Pulmonary artery endothelial cell (primary cell): Measurements from ENCODE around the gene MATN1. TPM values are rescaled to one million over a fixed set of nuclear protein-coding genes. Genes with fewer than 3 reads are reported as not detected.
"Not testable (repeated sequence)": the region's sequence is repeated elsewhere in the genome, so short reads cannot be mapped to it uniquely, and the experiment has no call there.

Source experiments
- DNase-seq: peaks from one replicate; pipeline ENCODE4 v3.0.0-alpha.2; 2011; ENCODE audit warnings: low read depth, low spot score
- total RNA-seq: library from RNA; depleted of rRNA; stranded (reverse); fragments of >200 nt; gene quantifications from 2 replicates; pipeline ENCODE4 v1.2.3, GENCODE V29; 2014

The MATN1 gene
- total RNA-seq = not detected in 2 replicates

DNA sequence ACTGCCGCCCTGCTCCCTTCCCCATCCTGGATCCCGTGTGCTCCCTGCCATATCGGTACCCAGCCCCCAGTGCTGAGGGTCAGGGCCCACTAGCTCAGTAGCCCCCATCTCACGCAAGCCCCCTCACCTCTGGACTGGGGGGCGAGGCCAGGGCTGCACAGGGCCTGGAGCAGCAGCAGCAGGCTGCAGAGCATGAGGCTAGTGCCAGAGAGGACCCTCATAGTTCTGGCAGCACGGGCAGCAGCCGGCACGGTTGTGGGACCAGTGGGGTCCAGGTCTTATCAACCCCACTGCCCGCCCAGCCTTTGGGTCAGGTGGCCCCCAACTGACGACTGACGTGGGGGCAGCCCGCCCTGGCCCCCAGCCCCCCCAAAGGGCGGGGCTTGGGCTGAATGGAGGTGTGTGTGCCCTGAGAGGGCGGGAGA lies at the start of gene MATN1:
TSS of gene MATN1 (minus strand) at position 255 of the 425 bp plus-strand sequence. CDS start at position 221, 34 bp downstream.
- DNase-seq = no peak

- DNase-seq = no peak
Measured at GRCh38 chr1:30771005-30771404, 47.6 kb upstream of the MATN1 start.

DNA sequence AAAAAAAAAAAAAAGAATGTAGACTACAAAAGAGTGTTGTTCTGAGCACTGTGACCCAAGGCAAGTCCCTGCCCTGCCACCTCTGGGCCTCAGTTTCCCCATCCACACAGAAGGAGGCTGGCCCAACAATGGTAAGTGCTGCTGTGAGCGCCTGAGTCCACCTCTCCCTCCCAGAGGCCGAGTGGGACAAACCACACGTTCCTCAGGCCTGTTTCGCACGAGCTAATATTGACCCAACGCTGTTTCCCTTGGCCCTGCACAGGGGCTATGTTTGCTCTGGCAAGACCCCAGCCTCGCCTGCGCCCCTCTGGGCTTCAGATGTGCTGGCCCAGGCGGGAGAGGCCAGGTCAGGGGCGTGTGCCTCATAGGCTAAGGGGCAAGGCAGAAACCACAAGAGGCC lies 46.8 kb upstream of the MATN1 start:
- no peak for DNase-seq

- no peak for DNase-seq
Measured at GRCh38 chr1:30768830-30769718, 45.7 kb upstream of the MATN1 start.

DNA sequence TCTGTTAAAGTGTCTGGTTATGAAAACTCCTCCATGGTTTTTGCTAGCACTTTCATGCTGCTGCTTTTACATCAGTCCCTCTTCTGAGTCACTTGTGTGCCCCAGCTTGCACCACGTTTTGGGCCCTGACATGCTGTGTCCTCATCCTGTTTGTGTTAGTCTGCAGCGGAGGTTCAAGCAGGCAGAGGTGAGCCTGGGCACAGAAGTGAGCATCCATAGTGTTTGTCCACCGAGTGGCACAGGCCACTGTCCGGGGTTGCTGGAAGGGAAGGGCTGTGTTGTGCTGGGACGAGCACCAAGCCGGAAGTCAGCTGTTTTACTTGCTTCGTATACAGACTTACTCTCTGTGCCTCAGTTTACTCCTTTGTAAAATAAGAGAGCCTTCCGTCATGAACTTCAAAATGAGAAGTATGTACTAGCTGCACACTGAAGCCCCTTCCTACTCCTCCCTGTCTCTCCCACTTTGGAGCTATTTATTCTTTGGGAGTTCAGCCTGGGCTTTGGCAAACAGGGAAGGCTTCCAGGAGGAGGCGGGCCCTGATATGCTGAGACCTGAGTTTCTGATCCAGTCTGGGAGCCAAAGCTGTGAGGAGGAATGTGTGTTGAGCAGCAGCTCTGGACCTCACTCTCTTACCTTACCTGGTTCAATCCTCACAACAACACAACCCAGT lies 44.9 kb upstream of the MATN1 start:
- no peak for DNase-seq

GRCh38 chr1:30766948-30767347 lies 43.6 kb upstream of the MATN1 start:
- not testable (repeated sequence) for DNase-seq

DNA sequence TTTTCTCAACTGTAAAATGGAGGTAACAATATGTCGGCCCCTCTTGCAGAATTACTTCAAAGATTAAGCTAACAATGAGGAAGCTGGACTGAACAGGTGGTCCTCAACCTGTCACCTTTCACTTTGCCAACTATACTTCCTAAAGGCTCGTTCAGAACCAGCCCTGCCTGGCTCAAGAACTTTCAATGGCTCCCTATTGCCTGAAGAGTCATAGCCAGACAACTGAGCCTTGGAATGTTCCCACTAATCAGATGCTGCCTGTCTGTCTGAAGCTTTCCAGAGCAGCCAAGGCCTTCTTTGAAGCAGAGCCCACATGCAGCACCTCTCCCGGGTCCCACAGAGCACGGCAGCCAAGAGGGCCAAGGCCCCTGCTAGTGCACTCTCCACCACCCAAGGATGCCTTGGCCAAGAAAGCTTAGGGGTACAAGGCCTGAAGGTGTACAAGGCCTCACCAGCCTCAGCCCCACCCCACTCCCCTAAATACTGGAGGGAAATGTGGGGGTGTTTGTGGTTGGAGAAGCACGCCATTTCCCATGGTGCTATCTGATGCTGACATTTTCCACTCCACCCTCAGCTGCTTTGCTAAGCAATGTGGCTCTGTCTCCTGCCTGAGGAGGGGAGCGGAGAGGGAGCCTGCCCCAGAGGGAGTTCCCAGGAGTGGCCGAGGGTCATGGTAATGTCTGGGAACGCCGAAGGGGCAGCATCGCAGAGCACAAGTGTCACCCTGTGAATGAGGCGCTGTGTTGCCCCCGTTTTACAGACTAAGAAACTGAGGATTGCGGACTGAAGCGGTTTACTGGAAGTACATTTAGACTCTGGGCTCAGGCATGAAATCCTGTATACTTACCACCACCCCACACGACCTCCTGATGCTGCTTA lies 42.4 kb upstream of the MATN1 start:
- DNase-seq = no peak

- no peak for DNase-seq
Measured at GRCh38 chr1:30764939-30765555, 41.7 kb upstream of the MATN1 start.

GRCh38 chr1:30764396-30764795 lies 41.0 kb upstream of the MATN1 start:
- no peak for DNase-seq

DNA sequence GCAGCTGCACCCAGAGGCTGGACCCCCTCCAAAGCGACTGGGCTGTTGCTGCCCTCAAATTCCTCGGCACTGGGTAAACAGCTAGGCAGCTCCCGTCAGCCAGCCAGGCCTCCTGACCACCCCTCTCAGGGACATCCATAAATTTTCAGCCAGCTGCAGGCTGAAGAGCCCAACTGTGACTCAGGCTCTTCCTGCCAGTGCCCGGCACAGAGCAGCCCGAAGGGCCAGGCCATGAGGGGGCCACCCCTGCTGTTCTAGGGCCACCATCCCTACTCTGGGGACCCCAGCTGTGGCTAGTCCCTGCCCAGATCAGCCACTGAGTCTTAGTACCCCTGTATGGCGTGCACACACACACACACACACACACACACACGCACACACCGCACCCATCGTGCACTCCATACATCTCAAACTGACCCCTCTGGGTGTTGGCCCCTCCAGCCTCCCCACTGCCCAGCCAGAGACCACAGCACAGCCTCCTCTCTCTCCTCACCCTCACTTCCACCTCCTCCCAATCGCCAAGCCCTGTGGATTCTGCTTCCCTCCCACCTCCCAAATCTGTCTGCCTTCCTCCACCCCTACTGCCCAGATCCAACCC lies 40.4 kb upstream of the MATN1 start:
- no peak for DNase-seq

- DNase-seq = no peak
Measured at GRCh38 chr1:30762930-30763650, 39.7 kb upstream of the MATN1 start.

DNA sequence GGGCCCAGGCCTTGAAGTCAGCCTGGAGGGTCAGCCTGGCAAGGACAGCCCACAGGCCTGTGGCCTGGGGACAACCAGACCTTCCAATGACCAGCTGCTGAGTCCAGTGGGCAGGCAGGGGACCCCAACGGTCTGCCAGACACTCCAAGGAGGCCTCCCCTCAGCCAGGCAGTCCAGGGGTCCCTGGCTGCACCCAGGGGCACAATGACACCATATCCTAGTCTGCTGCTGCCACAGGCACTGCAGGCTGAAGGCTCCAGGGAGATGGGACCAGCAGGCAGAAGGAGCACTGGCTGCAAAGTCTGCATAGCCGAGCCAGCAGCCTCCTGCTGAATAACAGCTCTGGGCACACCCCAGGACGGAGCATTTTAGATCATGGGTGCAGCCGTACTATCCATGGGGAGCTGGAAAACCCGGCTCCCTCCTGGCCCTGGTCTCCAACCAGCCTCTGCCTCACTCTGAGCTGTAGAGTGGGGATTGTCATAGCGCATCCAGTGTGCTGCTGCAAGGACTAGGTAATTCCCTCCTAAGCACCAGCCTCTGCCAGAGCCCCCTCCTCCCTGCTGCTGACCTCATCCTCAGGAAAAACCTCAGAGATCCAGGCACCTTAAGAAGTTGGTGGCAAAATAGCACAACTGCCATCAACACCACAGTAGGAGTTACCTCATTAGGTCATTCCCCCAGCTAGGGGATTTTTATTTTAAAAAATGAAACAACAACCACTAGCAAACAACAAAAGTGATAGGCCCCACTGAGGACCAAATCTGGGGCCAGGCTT lies 39.0 kb upstream of the MATN1 start:
- DNase-seq = no peak

DNA sequence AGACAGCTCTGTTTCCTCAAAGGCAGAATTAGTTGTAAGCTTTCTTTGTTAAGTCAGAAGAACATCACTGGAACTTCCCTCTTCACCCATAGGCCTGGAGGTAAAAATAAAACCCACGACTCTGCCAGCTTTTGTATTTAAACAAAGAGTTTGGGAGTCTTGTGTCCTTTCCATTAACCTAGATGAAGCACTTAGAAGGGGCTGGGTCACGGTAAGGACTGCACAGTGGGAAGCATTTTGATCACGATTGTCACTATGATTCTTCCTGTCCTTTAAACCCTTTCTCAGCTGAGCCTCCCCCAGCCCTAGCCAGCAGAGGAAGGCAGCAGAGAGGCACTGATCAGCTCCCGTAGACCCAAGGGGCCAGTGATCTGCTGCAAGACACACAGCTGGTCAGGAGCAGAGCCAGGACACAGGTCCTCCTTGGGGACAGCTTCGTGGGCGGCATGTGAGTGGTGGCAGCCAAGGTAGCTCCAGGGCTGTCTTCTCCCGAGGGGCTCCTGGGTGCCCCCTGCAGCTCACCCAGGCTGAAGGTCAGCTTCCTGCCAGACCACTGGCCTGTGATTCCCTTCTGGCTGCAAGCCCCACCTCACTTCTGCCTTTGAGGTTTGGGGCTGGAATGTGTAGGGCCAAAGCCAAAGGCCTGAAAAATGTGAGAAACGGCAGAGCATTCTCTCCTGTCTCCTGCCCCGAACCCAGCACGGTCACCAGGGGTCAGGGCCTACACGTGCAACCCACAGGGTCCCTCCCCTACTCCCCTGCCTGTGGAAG lies 38.2 kb upstream of the MATN1 start:
- no peak for DNase-seq

DNA sequence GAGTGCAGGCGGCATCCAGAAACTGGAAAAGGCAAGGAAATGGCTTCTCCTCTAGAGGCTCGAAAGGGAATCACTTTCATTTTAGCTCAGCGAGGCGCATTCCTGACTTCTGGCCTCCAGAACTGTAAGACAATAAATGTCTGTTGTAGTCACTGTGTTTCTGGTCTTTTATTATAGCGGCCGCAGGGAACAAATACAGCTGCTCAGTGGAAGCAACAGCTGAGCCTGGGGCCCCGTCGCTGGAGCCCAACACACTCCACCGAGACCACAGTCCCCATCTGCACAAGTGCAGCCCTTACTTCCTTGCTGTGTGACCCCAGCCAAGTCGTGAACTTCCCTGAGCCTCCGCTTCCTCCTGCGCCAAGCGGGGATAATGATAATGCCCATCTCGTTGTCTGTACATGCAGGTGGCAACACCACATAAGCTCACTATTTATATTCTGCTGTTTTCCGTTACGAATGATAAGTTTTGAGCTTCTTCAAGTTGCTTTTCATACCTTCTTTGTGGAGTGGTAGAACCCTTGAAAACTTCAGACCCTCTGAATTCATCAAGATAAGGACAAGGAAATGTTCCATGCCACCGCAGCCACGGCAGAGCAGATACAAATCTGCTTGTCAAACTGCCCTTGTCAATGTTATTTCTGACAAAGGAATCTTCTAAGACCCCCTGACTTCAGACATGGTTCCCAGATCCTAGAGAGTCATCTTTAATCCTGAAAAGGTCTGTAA lies 37.4 kb upstream of the MATN1 start:
- no peak for DNase-seq

DNA sequence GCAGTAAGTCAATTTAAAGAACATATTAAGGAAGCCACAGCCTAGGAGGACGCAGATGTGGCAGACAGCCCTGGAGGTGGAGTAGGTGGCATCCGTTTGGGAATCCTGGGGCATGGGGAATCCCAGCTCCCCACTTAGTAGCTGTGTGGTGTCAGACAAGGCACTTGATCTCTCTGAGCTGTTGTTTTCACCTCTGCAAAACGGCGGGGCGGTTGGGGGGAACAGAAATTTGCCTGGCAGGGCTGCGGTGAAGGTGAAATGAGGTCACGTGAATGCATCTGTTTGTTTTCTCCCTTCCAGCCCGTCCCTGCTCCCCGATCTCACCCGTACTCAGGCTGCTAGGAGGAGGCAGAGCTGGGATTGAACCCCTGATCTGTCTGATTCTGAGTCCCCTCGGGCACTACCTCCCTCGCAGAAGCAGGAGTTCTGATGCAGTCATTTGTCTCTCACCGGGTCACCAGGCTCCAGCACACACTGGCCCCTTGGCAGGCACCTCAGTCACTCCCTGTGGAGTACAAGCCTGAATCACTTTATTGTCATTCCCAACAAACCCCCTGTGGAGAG lies 36.4 kb upstream of the MATN1 start:
- no peak for DNase-seq

DNA sequence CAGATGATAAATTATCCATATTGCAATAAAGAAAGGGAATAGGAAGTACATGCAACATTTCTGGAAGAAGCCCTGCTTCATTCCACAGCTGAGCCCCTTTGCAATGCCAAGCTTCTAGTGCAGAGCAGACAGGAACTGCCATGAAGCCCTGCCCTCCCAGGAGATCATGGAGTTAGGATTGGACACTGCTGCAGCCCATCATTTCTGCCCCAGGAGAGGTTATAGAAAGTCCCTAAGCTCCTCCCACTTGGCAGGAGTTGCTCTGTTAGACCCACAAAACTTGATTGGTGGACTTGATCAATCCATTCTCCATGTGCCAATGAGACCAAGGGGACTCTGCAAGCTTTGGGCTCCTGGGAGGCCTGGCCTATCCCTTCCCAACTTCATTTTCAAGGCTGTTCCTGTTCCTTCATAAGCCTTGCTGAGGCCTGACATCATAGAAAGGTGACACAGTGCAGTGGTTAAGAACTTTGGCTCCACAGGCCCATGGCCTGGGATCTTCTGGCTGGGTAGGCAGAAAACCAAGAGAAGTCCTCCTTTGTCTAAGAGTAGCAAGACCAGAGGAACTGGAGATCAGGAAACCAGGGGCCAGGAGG lies 35.5 kb upstream of the MATN1 start:
- DNase-seq = no peak

GRCh38 chr1:30758121-30758688 lies 34.8 kb upstream of the MATN1 start:
- DNase-seq = no peak
